ENCODE results near the gene SEPTIN10. TPM values are rescaled to one million over a fixed set of nuclear protein-coding genes. Genes with fewer than 3 reads are reported as not detected.

SEPTIN10 gene
- total RNA-seq, 1 experiment from 2014 or later, result 92.5 TPM

DNA sequence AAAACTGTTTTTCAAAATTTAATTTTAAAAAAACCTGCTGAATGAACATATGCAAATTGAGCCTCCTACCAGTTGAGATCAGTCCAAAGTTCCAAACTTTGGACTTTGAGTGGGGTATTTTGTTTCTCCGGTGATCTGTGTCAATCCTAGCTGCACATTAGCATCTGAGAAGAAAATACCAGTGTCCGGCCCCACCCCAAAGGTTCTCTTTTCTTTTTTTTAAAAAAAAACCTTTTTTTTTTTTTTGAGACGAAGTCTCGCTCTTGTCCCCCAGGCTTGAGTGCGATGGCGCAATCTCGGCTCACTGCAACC lies 91.7 kb downstream of the SEPTIN10 start:
- H3T11ph ChIP-seq (ENCODE audit: low read length), result no peak overlapping the region
- no peak overlapping the region for H4K91ac ChIP-seq (ENCODE audit: insufficient read length, low read depth, low read length)
- H3K9me3 ChIP-seq (ENCODE audit: control insufficient read depth, low read depth, low read length), result no peaks in the 10 kb centered on the region
- H3K14ac ChIP-seq (ENCODE audit: insufficient read depth, low read length), result no peak overlapping the region
- no peak overlapping the region for H3K23ac ChIP-seq (ENCODE audit: insufficient read length, low read depth, low read length)
- no peak overlapping the region for H2AFZ ChIP-seq (ENCODE audit: low read length)
- no peak overlapping the region for H2BK12ac ChIP-seq (ENCODE audit: insufficient read length, low read depth, low read length)
- Mint-ChIP-seq H3K9me3 (no peaks in the 10 kb centered on the region), H3K27me3 (ENCODE audit: low read depth) (peaks cover 2% of the 10 kb centered on the region; the same call in 1 of the 2 replicates), H3K4me1 (no peaks in the 10 kb centered on the region), H3K36me3 (ENCODE audit: insufficient read depth in 1 of 3, low read depth in 3 of 3) (no peaks in the 10 kb centered on the region), H3K27ac (no peak overlapping the region), H3K4me3 (no peak overlapping the region)
- no peaks in the 10 kb centered on the region for H3K79me1 ChIP-seq (ENCODE audit: insufficient read depth, low read depth, low read length, poor library complexity, severe bottlenecking)
- H2BK15ac ChIP-seq (ENCODE audit: low read depth, low read length), result no peak overlapping the region
- no peak overlapping the region for H3K4ac ChIP-seq (ENCODE audit: low read depth, low read length)
- no peak overlapping the region for H3K27ac ChIP-seq (ENCODE audit: insufficient read length, low read depth, low read length)
- no peak overlapping the region for H3K4me2 ChIP-seq (ENCODE audit: insufficient read depth, insufficient read length, low read length)
- no peaks in the 10 kb centered on the region for H3K4me1 ChIP-seq (ENCODE audit: insufficient read depth, low read length)
- no peak overlapping the region for H4K5ac ChIP-seq (ENCODE audit: insufficient read length, low read depth, low read length)
- no peak overlapping the region for H3K56ac ChIP-seq (ENCODE audit: insufficient read length, low read depth, low read length)
- no peak overlapping the region for H4K8ac ChIP-seq (replicated peaks; ENCODE audit: insufficient read length, low read depth, low read length)
- H3K23me2 ChIP-seq (ENCODE audit: insufficient read length, low read depth, low read length, poor library complexity, severe bottlenecking), result no peaks in the 10 kb centered on the region
- H2BK120ac ChIP-seq (ENCODE audit: low read depth, low read length, poor library complexity, severe bottlenecking), result no peak overlapping the region
- no peaks in the 10 kb centered on the region for H4K20me1 ChIP-seq (ENCODE audit: control insufficient read depth, insufficient read depth, insufficient read length)
- no peak for DNase-seq
- H3K9ac ChIP-seq (ENCODE audit: extremely low read depth, insufficient read length, low read length), result no peak overlapping the region
- H2BK20ac ChIP-seq (ENCODE audit: low read depth, low read length, poor library complexity, severe bottlenecking), result no peak overlapping the region
- H3K27me3 ChIP-seq (ENCODE audit: insufficient read depth, low read length), result no peaks in the 10 kb centered on the region
- no peak overlapping the region for H3K18ac ChIP-seq (ENCODE audit: insufficient read length, low read depth, low read length)
- H2BK5ac ChIP-seq (ENCODE audit: insufficient read length, low read length), result no peak overlapping the region
- H2AK5ac ChIP-seq (ENCODE audit: insufficient read length, low read length), result no peak overlapping the region
- TF ChIP-seq CTCF (conservative IDR thresholded peaks at IDR 0.05), result no peak
- no peaks in the 10 kb centered on the region for H3K79me2 ChIP-seq (ENCODE audit: insufficient read depth, low read length)
- WGBS (ENCODE audit: extremely low coverage, insufficient read length, low lambda C conversion rate), result no CpG with 5 or more reads among the region's 7 CpGs
